Measurements from ENCODE around the gene DNAJC16.
A peak's percentile ranks its signal among the peaks of the same experiment; 100 is the strongest.
"Not testable (repeated sequence)": the region's sequence is repeated elsewhere in the genome, so short reads cannot be mapped to it uniquely, and the experiment has no call there.

Gene DNAJC16

DNA sequence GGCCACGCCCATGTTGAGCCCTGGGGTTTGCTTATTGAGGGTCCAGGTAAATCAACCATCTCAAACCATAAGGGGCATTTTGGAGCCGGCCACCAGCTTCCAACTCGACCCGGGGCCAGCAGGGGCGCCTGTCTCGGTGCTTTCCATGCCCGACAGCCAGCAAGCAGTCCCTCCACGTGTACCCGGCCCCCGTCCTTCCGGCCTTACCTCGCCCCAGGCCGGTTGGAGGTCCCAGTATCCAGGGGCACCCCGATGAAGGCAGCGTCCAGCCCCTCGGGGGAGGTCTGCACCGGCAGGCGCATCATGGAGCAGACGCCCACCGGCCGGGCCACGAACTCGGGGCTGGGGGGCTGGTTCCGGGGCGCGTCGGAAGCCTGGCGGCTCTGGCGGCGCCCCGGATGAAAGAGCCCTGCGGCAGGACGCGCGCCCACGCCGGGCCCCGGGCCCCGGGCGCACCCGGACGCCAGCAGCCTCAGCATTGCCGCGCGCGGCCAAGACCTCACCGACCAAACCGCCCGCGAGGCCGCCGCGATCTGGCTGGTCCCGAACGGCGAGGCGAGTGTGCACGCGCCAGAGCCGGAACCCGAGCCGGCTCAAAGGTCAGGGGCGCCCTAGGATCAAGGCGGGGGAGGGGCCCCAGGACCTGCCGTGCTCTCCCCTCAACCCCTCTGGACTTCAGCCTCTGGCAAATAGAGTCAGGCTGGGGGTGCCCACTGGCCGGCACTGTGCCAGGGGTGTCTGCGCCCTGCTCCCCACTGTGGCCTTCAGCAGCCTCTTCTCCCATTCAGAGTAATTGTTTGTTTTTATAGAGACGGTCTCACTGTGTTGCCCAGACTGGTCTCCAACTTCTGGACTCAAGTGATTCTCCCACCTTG, 58.1 kb downstream of the DNAJC16 start, which contains the start of gene AGMAT:
AGMAT (minus strand) TSS at position 563 of the 875 bp plus-strand sequence; CDS start at position 479, 84 bp downstream.
- peak; percentile 68 for DNase-seq

DNA sequence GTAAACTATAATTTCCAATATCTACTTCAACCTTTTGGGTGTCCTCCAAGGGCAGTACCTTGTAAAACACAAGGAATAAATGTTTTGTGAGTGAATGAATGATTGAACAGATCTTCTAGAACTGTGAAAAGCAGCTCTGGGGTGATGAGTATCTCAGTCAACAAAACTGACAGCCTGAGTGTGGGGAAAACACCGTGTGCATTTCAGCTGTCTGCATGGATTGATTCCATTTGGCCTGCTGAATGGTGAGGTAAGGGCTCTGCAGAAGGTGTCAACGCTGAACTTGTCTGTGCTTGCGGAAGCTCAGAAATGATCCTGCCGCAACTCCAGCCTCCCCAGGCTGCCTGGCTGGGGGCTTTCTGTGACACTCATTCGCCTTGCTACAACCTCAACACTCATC, 65.6 kb downstream of the DNAJC16 start:
- no peak for DNase-seq

DNA sequence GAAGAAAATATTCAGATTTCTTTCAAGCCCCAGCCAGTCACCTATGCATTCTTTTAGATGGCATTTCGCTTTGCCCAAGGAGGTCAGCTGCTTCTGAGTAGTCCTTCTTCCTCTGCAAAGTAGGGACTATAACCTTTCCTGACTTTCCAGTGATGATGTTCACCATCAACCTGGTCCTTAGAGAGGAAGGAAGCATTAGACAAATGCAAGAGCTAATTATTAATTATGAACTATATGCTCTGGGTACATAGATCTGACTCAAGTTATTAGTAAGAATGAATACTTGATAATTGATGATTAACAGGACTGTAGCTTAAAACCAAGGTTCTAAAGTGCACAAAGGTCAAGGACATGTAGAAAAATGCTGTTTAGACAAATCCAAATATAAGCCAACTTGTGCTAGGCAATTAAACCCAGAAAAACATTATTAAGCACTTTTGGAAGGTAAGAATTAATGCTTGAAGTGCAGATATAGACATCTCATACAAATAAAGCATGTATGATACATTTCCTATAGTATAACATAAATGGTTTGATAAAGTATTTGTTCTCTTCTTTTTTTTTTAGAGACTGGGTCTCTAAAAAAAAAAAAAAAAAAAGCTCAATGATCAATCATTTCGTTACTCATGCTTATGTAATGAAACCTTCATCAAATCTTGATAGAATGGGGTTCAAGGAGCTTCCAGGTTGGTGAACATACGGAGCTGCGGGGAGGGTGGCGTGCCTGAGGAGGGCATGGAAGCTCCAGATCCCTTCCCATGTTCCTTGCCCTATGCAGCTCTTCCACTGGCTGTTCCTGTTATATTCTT, 69.4 kb downstream of the DNAJC16 start:
- no peak for DNase-seq

- no peak for DNase-seq
Observed at GRCh38 chr1:15598436-15598835, 71.8 kb downstream of the DNAJC16 start.

GRCh38 chr1:15603050-15603965, 76.7 kb downstream of the DNAJC16 start:
- peak; percentile 99 for DNase-seq

DNA sequence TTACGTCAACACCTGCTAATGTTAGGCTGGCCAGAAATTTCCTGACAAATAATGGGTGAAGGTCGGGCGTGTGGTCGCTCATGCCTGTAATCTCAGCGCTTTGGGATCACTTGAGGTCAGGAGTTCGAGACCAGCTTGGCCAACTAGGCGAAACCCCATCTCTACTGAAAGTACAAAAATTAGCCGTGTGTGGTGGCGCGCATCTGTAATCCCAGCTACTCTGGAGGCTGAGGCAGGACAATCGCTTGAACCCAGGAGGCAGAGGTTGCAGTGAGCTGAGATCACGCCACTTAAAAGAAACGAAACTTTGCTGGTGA, 77.3 kb downstream of the DNAJC16 start:
- not testable (repeated sequence) for DNase-seq

GRCh38 chr1:15604400-15604799, 77.8 kb downstream of the DNAJC16 start:
- not testable (repeated sequence) for DNase-seq

- peak; percentile 79 for DNase-seq
Observed at GRCh38 chr1:15605398-15606383, 79.0 kb downstream of the DNAJC16 start.

GRCh38 chr1:15609631-15610030, 83.0 kb downstream of the DNAJC16 start:
- DNase-seq = no peak

- peak; percentile 81 for DNase-seq
Observed at GRCh38 chr1:15610167-15610566, 83.5 kb downstream of the DNAJC16 start.

DNA sequence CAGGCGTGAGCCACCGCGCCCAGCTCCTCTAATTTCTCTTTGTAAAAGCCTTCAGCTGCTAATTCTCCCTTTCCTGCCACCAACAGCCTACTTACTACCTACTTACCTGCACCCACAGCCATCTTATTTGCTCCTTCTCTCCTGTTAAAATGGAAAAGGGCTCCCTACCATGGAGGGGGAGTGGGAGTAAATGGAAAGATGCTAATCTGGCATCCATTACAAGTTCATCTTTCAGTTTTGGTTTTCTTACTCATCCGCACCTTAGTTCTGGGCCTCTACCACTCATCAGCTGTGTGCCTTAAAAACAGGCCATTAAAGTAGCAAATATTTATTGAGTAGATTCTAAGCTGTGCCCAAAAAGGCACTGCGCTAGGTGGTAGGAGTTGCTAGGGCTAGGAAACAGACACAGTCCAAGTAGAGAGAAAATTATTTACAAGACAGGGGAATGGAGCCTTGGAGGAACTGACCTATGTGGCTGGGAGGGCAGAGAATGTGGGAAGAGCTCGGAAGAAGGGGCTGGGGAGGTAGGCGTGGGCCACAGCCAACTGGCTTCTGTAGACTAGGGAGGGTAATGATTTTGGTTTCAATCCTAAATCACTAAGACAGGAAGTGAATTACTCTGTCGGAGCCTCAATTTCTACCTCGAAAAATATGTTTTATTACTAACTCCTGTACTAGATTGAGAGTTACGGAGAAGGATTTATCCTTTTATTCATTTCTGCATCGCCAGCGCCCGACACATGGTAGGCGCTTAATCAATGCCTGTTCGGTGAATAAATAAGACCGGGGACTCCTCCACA, 89.9 kb downstream of the DNAJC16 start:
- no peak for DNase-seq

GRCh38 chr1:15617173-15618076, 90.8 kb downstream of the DNAJC16 start, which contains the start of gene DDI2:
Gene DDI2 (plus strand): TSS chr1:15617458. CDS start chr1:15617671, 213 bp downstream.
- DNase-seq = peak; percentile 99

DNA sequence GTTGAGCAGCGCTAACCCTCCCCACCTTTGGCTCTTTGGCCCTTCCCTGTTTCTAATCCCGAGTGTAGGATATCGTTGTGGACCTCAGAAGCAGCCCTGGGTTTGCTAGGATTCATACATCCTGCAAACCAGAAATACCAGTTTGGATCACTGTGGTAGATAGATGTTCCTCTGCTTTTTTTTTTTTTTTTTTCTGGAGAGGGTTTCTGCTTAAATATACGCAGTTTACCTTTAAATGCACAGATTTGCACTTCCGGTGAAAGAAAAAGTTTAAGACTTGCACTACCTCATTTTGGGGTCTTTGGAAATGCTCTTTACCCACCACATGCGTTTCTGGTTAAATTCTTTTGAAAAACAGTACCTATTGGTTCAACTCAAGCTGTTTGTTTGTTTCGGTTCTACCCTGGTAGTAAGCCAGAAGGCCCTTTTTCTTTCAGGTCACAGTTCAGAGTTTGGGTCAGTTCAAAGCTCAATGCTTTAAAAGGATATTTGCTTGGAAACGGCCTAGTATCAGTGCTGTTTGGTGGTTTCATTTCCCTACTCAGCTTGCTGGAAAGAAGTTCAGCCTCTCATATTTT, 91.5 kb downstream of the DNAJC16 start:
- peak; percentile 85 for DNase-seq

DNA sequence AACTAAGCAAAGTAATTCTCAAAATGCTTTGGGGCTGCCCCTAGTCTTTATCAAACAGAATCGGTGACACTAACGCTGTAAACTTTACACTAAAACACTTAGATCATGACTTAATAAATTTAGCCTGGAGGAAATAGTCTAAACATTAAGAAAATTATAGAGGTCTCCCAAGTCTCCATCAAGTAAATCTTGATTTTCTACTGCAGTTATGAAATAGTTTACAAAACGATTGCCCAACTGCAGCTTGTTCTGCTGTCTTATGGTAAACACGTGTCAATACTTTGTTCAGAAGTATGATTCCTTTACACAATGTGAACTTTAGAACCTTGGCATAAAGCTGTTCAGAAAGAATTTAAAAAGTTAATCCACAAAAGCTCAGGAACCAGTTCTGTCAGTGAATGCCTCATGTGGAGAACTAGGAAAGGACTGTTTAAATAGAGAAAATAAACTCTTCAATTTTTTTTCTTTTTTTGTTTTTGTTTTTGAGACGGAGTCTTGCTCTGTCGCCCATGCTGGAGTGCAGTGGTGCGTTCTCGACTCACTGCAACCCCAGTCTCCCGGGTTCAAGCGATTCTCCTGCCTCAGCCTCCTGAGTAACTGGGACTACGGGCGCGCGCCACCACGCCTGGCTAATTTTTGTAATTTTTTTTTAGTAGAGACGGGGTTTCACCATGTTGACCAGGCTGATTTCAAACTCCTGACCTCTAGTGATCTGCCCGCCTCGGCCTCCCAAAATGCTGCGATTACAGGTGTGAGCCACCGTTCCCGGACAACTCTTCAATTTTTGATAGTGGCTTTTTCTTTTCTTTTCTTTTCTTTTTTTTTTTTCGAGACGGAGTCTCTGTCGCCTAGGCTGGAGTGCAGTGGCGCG, 92.2 kb downstream of the DNAJC16 start:
- peak; percentile 39 for DNase-seq

- peak; percentile 63 for DNase-seq
Observed at GRCh38 chr1:15620155-15620545, 93.5 kb downstream of the DNAJC16 start.

DNA sequence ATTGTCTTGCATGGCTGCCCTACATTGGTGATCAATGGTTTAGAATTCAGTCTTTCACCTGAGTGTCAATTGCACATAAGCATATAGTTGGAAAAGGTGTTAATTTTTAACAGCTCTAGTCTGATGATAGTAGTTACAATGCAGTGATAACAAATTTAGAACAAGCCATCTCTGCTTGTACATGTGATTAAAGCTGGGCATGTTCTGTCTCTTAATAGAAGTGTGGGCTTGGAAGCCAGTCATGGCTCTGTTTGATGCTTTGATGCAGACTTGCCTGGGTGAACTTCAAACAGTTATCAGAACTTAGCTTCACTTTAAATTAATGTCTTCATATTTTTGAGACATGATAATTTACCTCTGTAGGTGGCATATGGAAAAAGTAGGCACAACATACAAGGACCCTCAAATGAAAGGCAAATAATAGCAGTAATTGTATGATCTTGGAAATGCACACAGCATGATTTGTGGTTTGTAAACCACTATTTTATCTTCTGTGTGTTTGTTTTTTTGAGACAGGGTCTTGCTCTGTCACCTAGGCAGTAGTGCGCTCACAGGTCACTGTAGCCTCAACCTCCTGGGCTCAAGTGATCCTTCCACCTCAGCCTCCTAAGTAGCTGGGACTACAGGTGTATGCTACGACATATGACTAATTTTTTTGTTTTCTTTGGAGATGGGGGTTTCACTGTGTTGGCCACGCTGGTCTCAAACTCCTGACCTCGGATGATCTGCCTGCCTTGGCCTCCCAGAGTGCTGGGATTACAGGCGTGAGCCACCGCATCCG, 94.4 kb downstream of the DNAJC16 start:
- DNase-seq = no peak

DNA sequence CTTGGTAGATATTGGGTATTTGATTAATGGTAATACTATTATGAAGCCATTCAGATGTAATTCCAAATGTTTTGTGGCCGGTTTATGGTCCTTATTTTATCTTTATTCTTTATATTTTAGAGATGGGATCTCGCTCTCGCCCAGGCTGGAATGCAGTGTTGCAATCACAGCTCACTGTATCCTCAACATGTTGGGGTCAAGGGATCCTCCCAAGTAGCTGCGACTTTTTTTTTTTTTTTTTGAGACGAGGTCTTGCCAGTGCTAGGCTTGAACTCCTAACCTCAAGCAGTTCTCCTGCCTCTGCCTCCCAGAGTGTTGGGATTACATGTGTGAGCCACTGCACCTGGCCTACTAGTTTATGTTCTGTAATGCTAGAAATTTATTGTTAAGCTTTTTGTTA, 95.3 kb downstream of the DNAJC16 start:
- DNase-seq = no peak

Measured in NCI-H510A treated with DMSO at 0.1 percent for 48 hours (cell line).